ENCODE data around the gene ITIH4.

GRCh38 chr3:52793702-52794611 lies 36.5 kb downstream of the ITIH4 start:
- TF ChIP-seq CTCF (IDR thresholded peaks at IDR 0.05) (no peak), POLR2A (IDR thresholded peaks at IDR 0.05) (no peak)
